SK-N-SH (cell line): ENCODE results near the gene DTX1. TPM values are rescaled to one million over a fixed set of nuclear protein-coding genes. Genes with fewer than 3 reads are reported as not detected.

Experiments used
- CTCF ChIA-PET: fragments of 300-600, 350-600 bp; formaldehyde crosslinking; extraction: SDS; loops from one replicate; lab custom pipeline; 2021; lab: Yijun Ruan, JAX
- POLR2A ChIA-PET: fragments of 350-600 bp; sonication (Branson Sonifier 250); formaldehyde crosslinking; extraction: SDS; loops from one replicate; lab custom pipeline; 2020; ENCODE audit warnings: antibody characterized with exemption, inconsistent platforms; lab: Yijun Ruan, JAX
- DNase-seq: peaks from one replicate; pipeline ENCODE4 v3.0.0; 2012
- H2AFZ ChIP-seq: fragments of 200-600 bp; sonication (generic); 2 replicates; pipeline ENCODE4 v1.8.1; 2016; ENCODE audit warnings: antibody characterized with exemption, mild to moderate bottlenecking, low read depth
- H3F3A ChIP-seq: fragments of 200-600 bp; sonication (generic); replicated peaks from 2 replicates; pipeline ENCODE3; 2016; ENCODE audit warnings: antibody characterized with exemption, mild to moderate bottlenecking; ENCODE audit not compliant: insufficient read depth
- H3K27ac ChIP-seq, 2 experiments: fragments of 200-500 bp in 1 of 2; fragments of 200-600 bp in 1 of 2; sonication (Bioruptor generic) in 1 of 2; sonication (generic), shearing (Covaris generic) in 1 of 2; 2 replicates each; pipeline versions ENCODE4 v1.5.1 to v1.6.1; 2014 to 2016; ENCODE audit warnings: low read depth in 2 of 2, inconsistent platforms in 1 of 2, low read length in 1 of 2, mild to moderate bottlenecking in 1 of 2, mixed read lengths in 1 of 2
- H3K27me3 ChIP-seq: fragments of 200-600 bp; sonication (generic), shearing (Covaris generic); 2 replicates; pipeline ENCODE4 v1.6.1; 2016; ENCODE audit warnings: mixed run types; ENCODE audit not compliant: insufficient read depth
- H3K36me3 ChIP-seq, 2 experiments: fragments of 200-500 bp in 1 of 2; fragments of 200-600 bp in 1 of 2; sonication (Bioruptor generic) in 1 of 2; sonication (generic) in 1 of 2; replicated peaks in 1 of 2; 2 replicates each; pipeline versions ENCODE3 to v1.5.1; 2014 to 2016; ENCODE audit warnings: low read length in 1 of 2, mild to moderate bottlenecking in 1 of 2; ENCODE audit not compliant: insufficient read depth in 2 of 2, control insufficient read depth in 1 of 2
- H3K4me1 ChIP-seq, 2 experiments: fragments of 200-500 bp in 1 of 2; fragments of 200-600 bp in 1 of 2; sonication (Bioruptor generic) in 1 of 2; sonication (generic), shearing (Covaris generic) in 1 of 2; 2 replicates each; pipeline versions ENCODE4 v1.5.1 to v1.6.1; 2014 to 2016; ENCODE audit warnings: low read depth in 1 of 2, low read length in 1 of 2, mixed run types in 1 of 2; ENCODE audit not compliant: insufficient read depth in 2 of 2, control insufficient read depth in 1 of 2
- H3K4me2 ChIP-seq: fragments of 200-600 bp; sonication (generic), shearing (Covaris generic); 2 replicates; pipeline ENCODE4 v1.6.1; 2017; ENCODE audit warnings: mixed run types
- H3K4me3 ChIP-seq, 2 experiments: fragments of 200-500 bp in 1 of 2; fragments of 200-600 bp in 1 of 2; sonication (Bioruptor generic) in 1 of 2; sonication (generic), shearing (Covaris generic) in 1 of 2; 2 replicates each; pipeline versions ENCODE4 v1.5.1 to v1.8.1; 2014 to 2016; ENCODE audit warnings: low read depth in 2 of 2, inconsistent platforms in 1 of 2, low read length in 1 of 2, mild to moderate bottlenecking in 1 of 2, mixed read lengths in 1 of 2, moderate library complexity in 1 of 2
- H3K79me2 ChIP-seq: fragments of 200-600 bp; sonication (generic); 2 replicates; pipeline ENCODE4 v1.8.1; 2017; ENCODE audit warnings: mild to moderate bottlenecking; ENCODE audit not compliant: insufficient read depth
- H3K9ac ChIP-seq: fragments of 200-600 bp; sonication (generic); 2 replicates; pipeline ENCODE4 v1.6.1; 2017; ENCODE audit warnings: mixed run types
- H3K9me2 ChIP-seq: fragments of 200-600 bp; sonication (generic); 2 replicates; pipeline ENCODE4 v1.6.1; 2017; ENCODE audit warnings: mixed run types
- H3K9me3 ChIP-seq: fragments of 200-600 bp; sonication (generic); 2 replicates; pipeline ENCODE4 v1.6.1; 2017; ENCODE audit warnings: mixed run types, mild to moderate bottlenecking, moderate library complexity
- H4K20me1 ChIP-seq: fragments of 200-600 bp; sonication (generic); 2 replicates; pipeline ENCODE4 v1.6.1; 2017; ENCODE audit warnings: mild to moderate bottlenecking, mixed run types; ENCODE audit not compliant: insufficient read depth
- ELF1 ChIP-seq: IDR thresholded peaks from 2 replicates; pipeline ENCODE4 v1.4.0; 2012
- EZH2phosphoT487 ChIP-seq: fragments of 200-600 bp; sonication (generic); IDR thresholded peaks from 2 replicates; pipeline ENCODE4 v1.6.1; 2017; ENCODE audit warnings: low read depth, mixed run types, mild to moderate bottlenecking, antibody characterized with exemption, moderate library complexity, borderline replicate concordance
- FOSL2 ChIP-seq: IDR thresholded peaks from 2 replicates; pipeline ENCODE4 v1.4.0; 2012; ENCODE audit warnings: low read depth, mild to moderate bottlenecking, moderate library complexity, borderline replicate concordance
- GABPA ChIP-seq: IDR thresholded peaks from 2 replicates; pipeline ENCODE4 v1.4.0; 2012; ENCODE audit warnings: low read depth, mild to moderate bottlenecking
- JUND ChIP-seq: IDR thresholded peaks from 2 replicates; pipeline ENCODE4 v1.4.0; 2012
- MXI1 ChIP-seq: IDR thresholded peaks from 2 replicates; pipeline ENCODE4 v1.6.1; 2012; ENCODE audit warnings: mild to moderate bottlenecking, low read depth, low read length, improper control_type of control experiment
- NFIC ChIP-seq: IDR thresholded peaks from 2 replicates; pipeline ENCODE4 v1.4.0; 2012; ENCODE audit warnings: borderline replicate concordance
- RFX5 ChIP-seq: IDR thresholded peaks from 2 replicates; pipeline ENCODE4 v1.6.1; 2012; ENCODE audit warnings: mild to moderate bottlenecking, improper control_type of control experiment, low read length
- TAF1 ChIP-seq: IDR thresholded peaks from 2 replicates; pipeline ENCODE4 v1.6.1; 2012; ENCODE audit warnings: low read depth, mild to moderate bottlenecking, low read length, moderate library complexity, borderline replicate concordance
- WGBS: methylation state at CpG from one replicate; pipeline ENCODE4 v1.1.6; 2017; ENCODE audit warnings: low lambda C conversion rate; 5-methylcytosine and 5-hydroxymethylcytosine counted together
- polyA plus RNA-seq, 3 experiments: library from polyadenylated mRNA; depleted of rRNA; stranded (reverse); fragments of >200 nt; gene quantifications; 2 replicates each; pipeline ENCODE4 v1.2.3, GENCODE V29; 2012
- TF ChIP-seq, protein P1 (sequence below): IDR thresholded peaks from 2 replicates; pipeline ENCODE4 v1.6.1; 2012; ENCODE audit warnings: mild to moderate bottlenecking, low read depth, low read length, moderate library complexity
- TF ChIP-seq, protein P2 (sequence below): IDR thresholded peaks from 2 replicates; pipeline ENCODE4 v1.4.0; 2012; ENCODE audit warnings: low read depth
- TF ChIP-seq, protein P3 (sequence below): fragments of 150-350 bp; IDR thresholded peaks from 2 replicates; pipeline ENCODE4 v1.6.1; 2017; ENCODE audit warnings: antibody characterized with exemption, low read length, low read depth, borderline replicate concordance
- TF ChIP-seq, protein P4 (sequence below): fragments of 200-600 bp; sonication (generic); IDR thresholded peaks from 2 replicates; pipeline ENCODE4 v1.6.1; 2017; ENCODE audit warnings: antibody characterized with exemption, mild to moderate bottlenecking, moderate library complexity

Gene DTX1
- polyA plus RNA-seq, 1 of the 3 experiments (the other 2 are of a cell fraction): 0.72 TPM

DNA sequence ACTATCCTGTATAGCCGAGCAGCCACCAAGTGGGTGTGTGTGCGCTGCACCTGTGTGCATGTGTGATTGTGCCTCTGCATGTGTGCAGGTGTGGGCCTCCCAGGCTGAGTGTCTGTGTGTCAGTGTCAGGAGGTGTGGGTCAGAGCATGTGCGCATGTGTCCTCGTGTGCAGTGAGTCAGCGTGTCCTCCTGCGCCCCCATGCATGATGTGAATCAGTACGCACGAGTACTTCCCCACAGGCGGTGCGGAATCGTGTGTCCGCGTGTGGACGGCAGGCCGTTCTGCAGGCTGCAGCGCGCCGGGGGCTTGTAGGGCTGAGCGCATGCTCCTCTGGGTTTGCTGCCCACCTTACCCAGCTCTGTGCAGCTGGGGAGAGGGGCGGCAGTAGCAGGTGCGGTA, 34.2 kb downstream of the DTX1 start (continued):
- TF ChIP-seq, protein P1, sequence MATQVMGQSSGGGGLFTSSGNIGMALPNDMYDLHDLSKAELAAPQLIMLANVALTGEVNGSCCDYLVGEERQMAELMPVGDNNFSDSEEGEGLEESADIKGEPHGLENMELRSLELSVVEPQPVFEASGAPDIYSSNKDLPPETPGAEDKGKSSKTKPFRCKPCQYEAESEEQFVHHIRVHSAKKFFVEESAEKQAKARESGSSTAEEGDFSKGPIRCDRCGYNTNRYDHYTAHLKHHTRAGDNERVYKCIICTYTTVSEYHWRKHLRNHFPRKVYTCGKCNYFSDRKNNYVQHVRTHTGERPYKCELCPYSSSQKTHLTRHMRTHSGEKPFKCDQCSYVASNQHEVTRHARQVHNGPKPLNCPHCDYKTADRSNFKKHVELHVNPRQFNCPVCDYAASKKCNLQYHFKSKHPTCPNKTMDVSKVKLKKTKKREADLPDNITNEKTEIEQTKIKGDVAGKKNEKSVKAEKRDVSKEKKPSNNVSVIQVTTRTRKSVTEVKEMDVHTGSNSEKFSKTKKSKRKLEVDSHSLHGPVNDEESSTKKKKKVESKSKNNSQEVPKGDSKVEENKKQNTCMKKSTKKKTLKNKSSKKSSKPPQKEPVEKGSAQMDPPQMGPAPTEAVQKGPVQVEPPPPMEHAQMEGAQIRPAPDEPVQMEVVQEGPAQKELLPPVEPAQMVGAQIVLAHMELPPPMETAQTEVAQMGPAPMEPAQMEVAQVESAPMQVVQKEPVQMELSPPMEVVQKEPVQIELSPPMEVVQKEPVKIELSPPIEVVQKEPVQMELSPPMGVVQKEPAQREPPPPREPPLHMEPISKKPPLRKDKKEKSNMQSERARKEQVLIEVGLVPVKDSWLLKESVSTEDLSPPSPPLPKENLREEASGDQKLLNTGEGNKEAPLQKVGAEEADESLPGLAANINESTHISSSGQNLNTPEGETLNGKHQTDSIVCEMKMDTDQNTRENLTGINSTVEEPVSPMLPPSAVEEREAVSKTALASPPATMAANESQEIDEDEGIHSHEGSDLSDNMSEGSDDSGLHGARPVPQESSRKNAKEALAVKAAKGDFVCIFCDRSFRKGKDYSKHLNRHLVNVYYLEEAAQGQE: no peak
- TF ChIP-seq JUND (no peak), GABPA (no peak)
- TF ChIP-seq, all 33 proteins: peak for 0

DNA sequence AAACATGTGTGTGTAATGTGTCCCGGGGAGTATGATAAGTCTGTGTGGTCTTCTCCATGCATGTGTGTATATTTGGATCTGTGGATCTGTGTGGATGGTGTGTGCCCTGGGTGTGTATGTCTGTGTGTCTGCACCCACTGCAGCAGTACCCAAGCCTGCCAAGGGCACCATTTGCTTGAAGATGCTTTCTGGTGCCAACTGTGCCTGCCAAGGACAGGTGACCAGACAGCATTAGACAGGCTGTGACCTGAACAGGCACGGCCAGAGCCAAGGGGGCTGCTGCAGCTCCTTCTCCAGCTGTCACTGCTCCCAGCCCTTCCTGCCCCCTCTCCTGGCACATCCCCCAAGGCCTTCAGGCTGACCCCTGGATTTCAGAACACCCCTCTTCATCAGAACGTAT, 35.0 kb downstream of the DTX1 start:
- DNase-seq: no peak
- ChIA-PET CTCF (interaction anchor here (1.6 kb wide), 1 partner anchor 83 kb away, joined by 5 read pairs; no protein-coding TSS in a partner anchor), POLR2A (no interaction called here)
- Histone ChIP-seq H3K36me3 (no peaks in the 10 kb centered on the region), H3K9me2 (no peaks in the 10 kb centered on the region), H3K9me3 (no peaks in the 10 kb centered on the region), H3K79me2 (no peaks in the 10 kb centered on the region), H3K4me3 (no peak overlapping the region), H3K27ac (no peak overlapping the region), H3K4me1 (no peaks in the 10 kb centered on the region; a peak in 1 of 4 replicates), H3K9ac (no peak overlapping the region), H4K20me1 (no peaks in the 10 kb centered on the region), H3K27me3 (no peaks in the 10 kb centered on the region), H3F3A (no peaks in the 10 kb centered on the region), H3K4me2 (no peak overlapping the region), H2AFZ (no peak overlapping the region)
- TF ChIP-seq ELF1 (no peak), RFX5 (no peak), GABPA (no peak), MXI1 (no peak)
- TF ChIP-seq, protein P2, sequence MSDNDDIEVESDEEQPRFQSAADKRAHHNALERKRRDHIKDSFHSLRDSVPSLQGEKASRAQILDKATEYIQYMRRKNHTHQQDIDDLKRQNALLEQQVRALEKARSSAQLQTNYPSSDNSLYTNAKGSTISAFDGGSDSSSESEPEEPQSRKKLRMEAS: no peak
- 21% methylated on average over 3 of the region's 3 CpGs for WGBS

DNA sequence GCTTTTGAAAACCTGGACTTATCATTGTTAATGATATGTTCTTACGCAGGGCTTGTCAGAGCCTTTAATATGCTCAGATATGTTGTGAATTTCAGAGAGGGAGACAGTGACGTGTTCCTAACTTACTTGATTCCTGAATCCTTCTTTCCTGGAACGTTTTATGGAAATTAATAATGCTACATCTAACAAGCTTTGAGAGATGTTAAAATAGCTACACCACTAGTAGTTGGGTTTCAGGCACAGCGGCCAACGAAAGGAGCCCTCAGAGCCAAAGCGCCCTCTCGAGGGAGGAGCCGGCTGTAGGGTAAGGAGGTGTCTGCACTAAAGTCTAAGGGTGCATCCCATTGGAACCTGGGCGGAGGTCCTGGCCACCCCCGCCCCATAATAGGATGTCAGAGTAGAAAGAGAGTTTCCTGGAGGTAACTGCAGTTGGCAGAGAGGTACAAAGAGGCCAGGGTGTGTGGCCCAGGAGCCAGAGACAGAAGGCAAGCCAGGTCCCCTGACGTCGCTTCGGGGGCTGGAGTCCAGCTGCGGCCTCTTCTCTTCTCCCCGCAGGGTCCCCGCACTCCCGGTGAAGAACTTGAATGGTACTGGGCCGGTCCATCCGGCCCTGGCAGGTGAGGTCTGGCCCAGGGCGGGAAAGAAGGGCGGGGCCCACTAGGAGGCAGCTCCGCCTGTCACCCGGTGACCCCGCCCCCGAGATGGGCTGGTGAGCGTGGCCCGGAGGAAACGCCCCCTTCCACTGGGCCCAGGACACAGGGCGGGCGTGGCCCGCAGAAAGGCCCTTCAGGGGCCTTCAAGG, 36.3 kb downstream of the DTX1 start:
- Histone ChIP-seq H3K4me3 (no peak overlapping the region), H3K9me3 (no peaks in the 10 kb centered on the region), H3F3A (no peaks in the 10 kb centered on the region), H3K9me2 (no peaks in the 10 kb centered on the region), H3K4me2 (no peak overlapping the region), H3K9ac (no peak overlapping the region), H3K79me2 (no peaks in the 10 kb centered on the region), H4K20me1 (no peaks in the 10 kb centered on the region), H3K27me3 (no peaks in the 10 kb centered on the region), H3K36me3 (no peaks in the 10 kb centered on the region), H2AFZ (no peak overlapping the region), H3K27ac (no peak overlapping the region), H3K4me1 (peaks cover 0 to 8% of the 10 kb centered on the region in 2 experiments; a peak in 1 of 4 replicates)
- WGBS: 71% methylated on average over 12 of the region's 31 CpGs
- no peak for DNase-seq
- ChIA-PET CTCF (interaction anchor here (1.3 to 1.6 kb wide), 2 partner anchors 82 to 642 kb away, joined by 4 to 5 read pairs; no protein-coding TSS in a partner anchor), POLR2A (no interaction called here)
- TF ChIP-seq FOSL2 (no peak), EZH2phosphoT487 (no peak), TAF1 (no peak), NFIC (no peak), JUND (no peak), ELF1 (no peak)
- TF ChIP-seq, protein P3, sequence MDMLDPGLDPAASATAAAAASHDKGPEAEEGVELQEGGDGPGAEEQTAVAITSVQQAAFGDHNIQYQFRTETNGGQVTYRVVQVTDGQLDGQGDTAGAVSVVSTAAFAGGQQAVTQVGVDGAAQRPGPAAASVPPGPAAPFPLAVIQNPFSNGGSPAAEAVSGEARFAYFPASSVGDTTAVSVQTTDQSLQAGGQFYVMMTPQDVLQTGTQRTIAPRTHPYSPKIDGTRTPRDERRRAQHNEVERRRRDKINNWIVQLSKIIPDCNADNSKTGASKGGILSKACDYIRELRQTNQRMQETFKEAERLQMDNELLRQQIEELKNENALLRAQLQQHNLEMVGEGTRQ: no peak
- TF ChIP-seq, protein P4, sequence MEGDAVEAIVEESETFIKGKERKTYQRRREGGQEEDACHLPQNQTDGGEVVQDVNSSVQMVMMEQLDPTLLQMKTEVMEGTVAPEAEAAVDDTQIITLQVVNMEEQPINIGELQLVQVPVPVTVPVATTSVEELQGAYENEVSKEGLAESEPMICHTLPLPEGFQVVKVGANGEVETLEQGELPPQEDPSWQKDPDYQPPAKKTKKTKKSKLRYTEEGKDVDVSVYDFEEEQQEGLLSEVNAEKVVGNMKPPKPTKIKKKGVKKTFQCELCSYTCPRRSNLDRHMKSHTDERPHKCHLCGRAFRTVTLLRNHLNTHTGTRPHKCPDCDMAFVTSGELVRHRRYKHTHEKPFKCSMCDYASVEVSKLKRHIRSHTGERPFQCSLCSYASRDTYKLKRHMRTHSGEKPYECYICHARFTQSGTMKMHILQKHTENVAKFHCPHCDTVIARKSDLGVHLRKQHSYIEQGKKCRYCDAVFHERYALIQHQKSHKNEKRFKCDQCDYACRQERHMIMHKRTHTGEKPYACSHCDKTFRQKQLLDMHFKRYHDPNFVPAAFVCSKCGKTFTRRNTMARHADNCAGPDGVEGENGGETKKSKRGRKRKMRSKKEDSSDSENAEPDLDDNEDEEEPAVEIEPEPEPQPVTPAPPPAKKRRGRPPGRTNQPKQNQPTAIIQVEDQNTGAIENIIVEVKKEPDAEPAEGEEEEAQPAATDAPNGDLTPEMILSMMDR: no peak
- TF ChIP-seq, protein P1: no peak
